ENCODE data around the gene WWOX. TPM values are rescaled to one million over a fixed set of nuclear protein-coding genes. Genes with fewer than 3 reads are reported as not detected.

The WWOX gene
- polyA plus RNA-seq, 1 donor (not counting 4 experiments of a cell fraction or from before 2014, with no cell fraction given), result 5.1 TPM

- H3K9me3 ChIP-seq (ENCODE audit: control insufficient read depth, low read depth, low read length), result no peaks in the 10 kb centered on the region
- DNase-seq (ENCODE audit: low read depth, low spot score), result no peak
- no peak for FAIRE-seq
- dilution Hi-C loops (cut with MboI; ENCODE audit: extremely low pct_ligation_motif_present, low sequenced_read_pairs), result no loop called here
- TF ChIP-seq, protein P1, sequence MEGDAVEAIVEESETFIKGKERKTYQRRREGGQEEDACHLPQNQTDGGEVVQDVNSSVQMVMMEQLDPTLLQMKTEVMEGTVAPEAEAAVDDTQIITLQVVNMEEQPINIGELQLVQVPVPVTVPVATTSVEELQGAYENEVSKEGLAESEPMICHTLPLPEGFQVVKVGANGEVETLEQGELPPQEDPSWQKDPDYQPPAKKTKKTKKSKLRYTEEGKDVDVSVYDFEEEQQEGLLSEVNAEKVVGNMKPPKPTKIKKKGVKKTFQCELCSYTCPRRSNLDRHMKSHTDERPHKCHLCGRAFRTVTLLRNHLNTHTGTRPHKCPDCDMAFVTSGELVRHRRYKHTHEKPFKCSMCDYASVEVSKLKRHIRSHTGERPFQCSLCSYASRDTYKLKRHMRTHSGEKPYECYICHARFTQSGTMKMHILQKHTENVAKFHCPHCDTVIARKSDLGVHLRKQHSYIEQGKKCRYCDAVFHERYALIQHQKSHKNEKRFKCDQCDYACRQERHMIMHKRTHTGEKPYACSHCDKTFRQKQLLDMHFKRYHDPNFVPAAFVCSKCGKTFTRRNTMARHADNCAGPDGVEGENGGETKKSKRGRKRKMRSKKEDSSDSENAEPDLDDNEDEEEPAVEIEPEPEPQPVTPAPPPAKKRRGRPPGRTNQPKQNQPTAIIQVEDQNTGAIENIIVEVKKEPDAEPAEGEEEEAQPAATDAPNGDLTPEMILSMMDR (optimal IDR thresholded peaks at IDR 0.05 in 1 of 3, IDR thresholded peaks at IDR 0.05 in 1 of 3, conservative IDR thresholded peaks at IDR 0.05 in 1 of 3; ENCODE audit: extremely low read depth in 1 of 3, insufficient read depth in 2 of 3, low read length in 3 of 3), result no peak
- TF ChIP-seq EZH2 (IDR thresholded peaks at IDR 0.05; ENCODE audit: low read length), result no peak
- no peak overlapping the region for H2AFZ ChIP-seq (ENCODE audit: control insufficient read depth, low read length)
- H3K27me3 ChIP-seq (ENCODE audit: control insufficient read depth, extremely low read depth, insufficient read depth, low read length), result no peaks in the 10 kb centered on the region
- H3K36me3 ChIP-seq (ENCODE audit: control insufficient read depth in 2 of 2, extremely low read depth in 1 of 2, insufficient read depth in 2 of 2, low read length in 2 of 2), result no peaks in the 10 kb centered on the region
- H3K9me1 ChIP-seq (ENCODE audit: control insufficient read depth, extremely low read depth, insufficient read depth, low read length), result no peaks in the 10 kb centered on the region
- H3K27ac ChIP-seq (ENCODE audit: control insufficient read depth, insufficient read depth, low read length), result no peak overlapping the region
- no peaks in the 10 kb centered on the region for H3K79me2 ChIP-seq (ENCODE audit: control insufficient read depth, insufficient read depth, low read length)
- H3K9ac ChIP-seq (ENCODE audit: control insufficient read depth, extremely low read depth, insufficient read depth, low read length), result no peak overlapping the region
- H3K4me1 ChIP-seq (ENCODE audit: control insufficient read depth, extremely low read depth, insufficient read depth, low read length), result peaks cover 21% of the 10 kb centered on the region
- H3K4me2 ChIP-seq (ENCODE audit: control insufficient read depth, extremely low read depth, insufficient read depth, low read depth, low read length), result no peak overlapping the region
- H4K20me1 ChIP-seq (ENCODE audit: control insufficient read depth, extremely low read depth, insufficient read depth, low read length), result no peaks in the 10 kb centered on the region
- no peak overlapping the region for H3K4me3 ChIP-seq (ENCODE audit: control insufficient read depth in 2 of 3, extremely low read depth in 1 of 3, insufficient read depth in 2 of 3, low read depth in 1 of 3, low read length in 3 of 3)
These were observed 906.8 kb downstream of the WWOX start for GRCh38 chr16:79006206-79006605.

DNA sequence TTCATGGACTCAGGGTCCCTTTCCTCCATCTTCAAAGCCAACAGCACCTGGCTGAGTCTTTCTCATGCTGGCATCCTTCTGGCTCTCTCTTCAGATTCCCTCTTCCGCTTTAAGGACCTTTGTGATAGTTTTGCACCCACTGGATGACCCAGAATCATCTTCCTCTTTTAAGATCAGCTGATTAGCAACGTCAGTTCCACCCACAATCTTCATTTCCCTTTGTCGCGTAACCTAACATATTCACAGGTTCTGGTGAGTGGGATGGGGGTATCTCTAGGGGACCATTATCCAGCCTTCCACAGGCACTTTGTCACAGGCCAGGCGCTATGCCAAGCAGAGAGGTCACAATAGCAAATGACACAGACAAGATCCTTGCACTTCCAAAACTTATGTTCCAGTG, 907.3 kb downstream of the WWOX start:
- H3K4me1 ChIP-seq (ENCODE audit: control insufficient read depth, extremely low read depth, insufficient read depth, low read length), result peaks cover 21% of the 10 kb centered on the region
- no peak overlapping the region for H2AFZ ChIP-seq (ENCODE audit: control insufficient read depth, low read length)
- no peak overlapping the region for H3K4me2 ChIP-seq (ENCODE audit: control insufficient read depth, extremely low read depth, insufficient read depth, low read depth, low read length)
- DNase-seq (ENCODE audit: low read depth, low spot score), result no peak
- no peak overlapping the region for H3K9ac ChIP-seq (ENCODE audit: control insufficient read depth, extremely low read depth, insufficient read depth, low read length)
- no peaks in the 10 kb centered on the region for H3K27me3 ChIP-seq (ENCODE audit: control insufficient read depth, extremely low read depth, insufficient read depth, low read length)
- no peak overlapping the region for H3K4me3 ChIP-seq (ENCODE audit: control insufficient read depth in 2 of 3, extremely low read depth in 1 of 3, insufficient read depth in 2 of 3, low read depth in 1 of 3, low read length in 3 of 3)
- H4K20me1 ChIP-seq (ENCODE audit: control insufficient read depth, extremely low read depth, insufficient read depth, low read length), result no peaks in the 10 kb centered on the region
- no peak overlapping the region for H3K27ac ChIP-seq (ENCODE audit: control insufficient read depth, insufficient read depth, low read length)
- no peak for TF ChIP-seq EZH2 (IDR thresholded peaks at IDR 0.05; ENCODE audit: low read length)
- TF ChIP-seq, protein P1 (optimal IDR thresholded peaks at IDR 0.05 in 1 of 3, IDR thresholded peaks at IDR 0.05 in 1 of 3, conservative IDR thresholded peaks at IDR 0.05 in 1 of 3; ENCODE audit: extremely low read depth in 1 of 3, insufficient read depth in 2 of 3, low read length in 3 of 3), result no peak
- no peaks in the 10 kb centered on the region for H3K79me2 ChIP-seq (ENCODE audit: control insufficient read depth, insufficient read depth, low read length)
- no peaks in the 10 kb centered on the region for H3K9me3 ChIP-seq (ENCODE audit: control insufficient read depth, low read depth, low read length)
- no peaks in the 10 kb centered on the region for H3K9me1 ChIP-seq (ENCODE audit: control insufficient read depth, extremely low read depth, insufficient read depth, low read length)
- dilution Hi-C loops (cut with MboI; ENCODE audit: extremely low pct_ligation_motif_present, low sequenced_read_pairs), result no loop called here
- no peaks in the 10 kb centered on the region for H3K36me3 ChIP-seq (ENCODE audit: control insufficient read depth in 2 of 2, extremely low read depth in 1 of 2, insufficient read depth in 2 of 2, low read length in 2 of 2)
- FAIRE-seq, result no peak

All from keratinocyte (primary cell).